ENCODE measurements around the gene POLR1A. TPM values are rescaled to one million over a fixed set of nuclear protein-coding genes. Genes with fewer than 3 reads are reported as not detected.

The POLR1A gene
- total RNA-seq, 1 experiment from 2014 or later = 62.6 TPM

DNA sequence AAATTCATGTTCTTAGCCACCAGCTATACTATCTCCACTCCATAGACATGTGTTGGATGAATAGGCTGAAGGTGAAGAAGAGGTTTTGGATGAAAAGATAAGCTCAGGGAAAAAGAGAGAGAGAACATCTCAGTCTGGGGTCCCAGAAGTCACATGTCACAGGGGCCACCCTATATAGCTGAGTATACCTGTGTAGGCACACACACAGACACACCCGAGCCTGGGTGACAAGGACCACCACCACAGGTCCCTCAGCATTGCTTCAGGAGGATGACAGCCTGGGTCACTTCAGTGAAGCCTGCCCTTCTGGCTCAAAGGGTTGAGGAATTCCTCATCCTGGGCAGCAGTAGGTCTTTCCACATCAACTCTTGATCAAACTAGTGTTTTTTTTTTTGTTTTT, 56.2 kb downstream of the POLR1A start:
- Histone ChIP-seq H3K9me3 (ENCODE audit: control insufficient read depth, insufficient read depth, low read depth, low read length) (no peaks in the 10 kb centered on the region), H3K4me1 (ENCODE audit: control insufficient read depth, insufficient read depth, low read length) (no peaks in the 10 kb centered on the region), H3K4me3 (ENCODE audit: low read depth in 2 of 2, low read length in 2 of 2) (no peak overlapping the region), H3K36me3 (ENCODE audit: control insufficient read depth, insufficient read depth, low read length) (peaks cover 39% of the 10 kb centered on the region), H3K27ac (ENCODE audit: low read length) (no peak overlapping the region), H3K27me3 (ENCODE audit: control insufficient read depth, insufficient read depth, low read length) (no peaks in the 10 kb centered on the region)
- in situ Hi-C loops (cut with HindIII; ENCODE audit: low pct_unique_long_range_greater_than_20kb, low sequenced_read_pairs) (no loop called here), intact Hi-C loops (cut with micrococcal nuclease; ENCODE audit: unreplicated experiment) (no loop called here)
- no TSS peak for BruUV-seq (replicated peaks)
- DNase-seq (ENCODE audit: low read depth, low spot score) (no peak), ATAC-seq (no peak)
- ChIA-PET POLR2A (no interaction called here), CTCF (no interaction called here)
- TF ChIP-seq, protein P1, sequence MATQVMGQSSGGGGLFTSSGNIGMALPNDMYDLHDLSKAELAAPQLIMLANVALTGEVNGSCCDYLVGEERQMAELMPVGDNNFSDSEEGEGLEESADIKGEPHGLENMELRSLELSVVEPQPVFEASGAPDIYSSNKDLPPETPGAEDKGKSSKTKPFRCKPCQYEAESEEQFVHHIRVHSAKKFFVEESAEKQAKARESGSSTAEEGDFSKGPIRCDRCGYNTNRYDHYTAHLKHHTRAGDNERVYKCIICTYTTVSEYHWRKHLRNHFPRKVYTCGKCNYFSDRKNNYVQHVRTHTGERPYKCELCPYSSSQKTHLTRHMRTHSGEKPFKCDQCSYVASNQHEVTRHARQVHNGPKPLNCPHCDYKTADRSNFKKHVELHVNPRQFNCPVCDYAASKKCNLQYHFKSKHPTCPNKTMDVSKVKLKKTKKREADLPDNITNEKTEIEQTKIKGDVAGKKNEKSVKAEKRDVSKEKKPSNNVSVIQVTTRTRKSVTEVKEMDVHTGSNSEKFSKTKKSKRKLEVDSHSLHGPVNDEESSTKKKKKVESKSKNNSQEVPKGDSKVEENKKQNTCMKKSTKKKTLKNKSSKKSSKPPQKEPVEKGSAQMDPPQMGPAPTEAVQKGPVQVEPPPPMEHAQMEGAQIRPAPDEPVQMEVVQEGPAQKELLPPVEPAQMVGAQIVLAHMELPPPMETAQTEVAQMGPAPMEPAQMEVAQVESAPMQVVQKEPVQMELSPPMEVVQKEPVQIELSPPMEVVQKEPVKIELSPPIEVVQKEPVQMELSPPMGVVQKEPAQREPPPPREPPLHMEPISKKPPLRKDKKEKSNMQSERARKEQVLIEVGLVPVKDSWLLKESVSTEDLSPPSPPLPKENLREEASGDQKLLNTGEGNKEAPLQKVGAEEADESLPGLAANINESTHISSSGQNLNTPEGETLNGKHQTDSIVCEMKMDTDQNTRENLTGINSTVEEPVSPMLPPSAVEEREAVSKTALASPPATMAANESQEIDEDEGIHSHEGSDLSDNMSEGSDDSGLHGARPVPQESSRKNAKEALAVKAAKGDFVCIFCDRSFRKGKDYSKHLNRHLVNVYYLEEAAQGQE (IDR thresholded peaks at IDR 0.05; ENCODE audit: insufficient read depth in 1 of 2, low read depth in 2 of 2, low read length in 1 of 2) = no peak
- TF ChIP-seq SIN3A (IDR thresholded peaks at IDR 0.05; ENCODE audit: borderline replicate concordance, insufficient read depth, low read depth, low read length) (no peak), TCF7L2 (IDR thresholded peaks at IDR 0.05; ENCODE audit: low read depth, low read length) (no peak), CTCF (IDR thresholded peaks at IDR 0.05) (no peak)

DNA sequence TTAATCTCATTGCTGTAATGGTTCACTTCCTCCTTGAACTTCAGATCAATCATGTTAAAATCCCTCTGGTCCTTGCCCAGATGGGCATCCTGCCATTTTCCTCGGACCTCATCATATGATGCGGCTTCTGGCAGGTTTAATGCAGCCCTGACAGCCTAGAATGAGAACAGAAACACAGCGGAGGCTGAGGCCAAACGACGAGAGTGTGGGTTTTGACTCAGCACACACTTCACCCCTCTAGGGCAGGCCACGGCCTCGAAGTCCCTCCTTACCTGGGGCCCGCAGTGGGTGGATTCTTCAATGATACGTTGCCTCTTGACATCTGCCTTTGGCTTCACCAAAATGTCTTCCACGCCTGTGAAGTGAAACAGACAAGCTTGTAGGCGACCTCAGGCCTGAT, 56.8 kb downstream of the POLR1A start:
- intact Hi-C loops (cut with micrococcal nuclease; ENCODE audit: unreplicated experiment) = no loop called here
- CTCF ChIA-PET = no interaction called here
- DNase-seq (ENCODE audit: low read depth, low spot score) (no peak), ATAC-seq (no peak)
- Histone ChIP-seq H3K9me3 (ENCODE audit: control insufficient read depth, insufficient read depth, low read depth, low read length) (no peaks in the 10 kb centered on the region), H3K36me3 (ENCODE audit: control insufficient read depth, insufficient read depth, low read length) (peaks cover 33% of the 10 kb centered on the region), H3K4me3 (ENCODE audit: low read depth in 2 of 2, low read length in 2 of 2) (no peak overlapping the region), H3K27ac (ENCODE audit: low read length) (no peak overlapping the region), H3K27me3 (ENCODE audit: control insufficient read depth, insufficient read depth, low read length) (no peaks in the 10 kb centered on the region), H3K4me1 (ENCODE audit: control insufficient read depth, insufficient read depth, low read length) (no peaks in the 10 kb centered on the region)
- in situ Hi-C loops (cut with HindIII; ENCODE audit: low pct_unique_long_range_greater_than_20kb, low sequenced_read_pairs) = no loop called here
- TF ChIP-seq SIN3A (IDR thresholded peaks at IDR 0.05; ENCODE audit: borderline replicate concordance, insufficient read depth, low read depth, low read length) (no peak), TCF7L2 (IDR thresholded peaks at IDR 0.05; ENCODE audit: low read depth, low read length) (no peak), POLR2AphosphoS5 (IDR thresholded peaks at IDR 0.05; ENCODE audit: low read depth, low read length) (no peak), CTCF (IDR thresholded peaks at IDR 0.05) (no peak)
- TF ChIP-seq, protein P1 (IDR thresholded peaks at IDR 0.05; ENCODE audit: insufficient read depth in 1 of 2, low read depth in 2 of 2, low read length in 1 of 2) = no peak
- POLR2A ChIA-PET = no interaction called here
- no TSS peak for BruUV-seq (replicated peaks)

Measured in Panc1 (cell line).